Endothelial cell of umbilical vein (primary cell): Measurements from ENCODE around the gene SSTR3. TPM values are rescaled to one million over a fixed set of nuclear protein-coding genes. Genes with fewer than 3 reads are reported as not detected.
A peak's percentile ranks its signal among the peaks of the same experiment; 100 is the strongest.

Experiments used
- BruUV-seq: library from RNA; stranded (reverse); fragments of 400-500 nt; replicated peaks from 2 replicates; lab custom pipeline; 2021; lab: Mats Ljungman, UMichigan
- CTCF ChIA-PET: fragments of 300-600, 350-600 bp; sonication (Branson Sonifier 250); formaldehyde crosslinking; loops from one replicate; lab custom pipeline; 2021; ENCODE audit warnings: antibody characterized with exemption, inconsistent platforms; lab: Charles Lee
- POLR2A ChIA-PET: fragments of 300-600, 350-600 bp; sonication (Branson Sonifier 250); formaldehyde crosslinking; loops from one replicate; lab custom pipeline; 2021; ENCODE audit warnings: antibody characterized with exemption, inconsistent platforms; lab: Charles Lee
- DNase-seq: peaks from one replicate; pipeline ENCODE4 v3.0.0-alpha.2; 2011; ENCODE audit warnings: low read depth, low spot score
- FAIRE-seq: peaks from 2 replicates; lab custom pipeline; 2011; peaks lifted over from hg19 to GRCh38; lab: Jason Lieb, UNC
- H2AFZ ChIP-seq: 2 replicates; pipeline ENCODE4 v1.6.0; 2012; ENCODE audit warnings: low read depth, low read length, control low read depth, inconsistent platforms
- H3K27ac ChIP-seq: 2 replicates; pipeline ENCODE4 v1.5.1; 2011; ENCODE audit warnings: low read depth, mild to moderate bottlenecking, control low read depth, low read length, moderate library complexity; ENCODE audit not compliant: insufficient read depth
- H3K27me3 ChIP-seq, 2 experiments: 2 replicates each; pipeline versions ENCODE4 v1.6.0 to v1.6.1; 2011; ENCODE audit warnings: low read length in 2 of 2, mixed read lengths in 1 of 2; ENCODE audit not compliant: control insufficient read depth in 2 of 2, insufficient read depth in 2 of 2
- H3K36me3 ChIP-seq, 2 experiments: 2 replicates in 1 of 2; 3 replicates in 1 of 2; pipeline ENCODE4 v1.5.1; 2011; ENCODE audit warnings: low read length in 2 of 2, mild to moderate bottlenecking in 1 of 2, moderate library complexity in 1 of 2; ENCODE audit not compliant: control insufficient read depth in 2 of 2, insufficient read depth in 2 of 2; ENCODE audit errors: extremely low read depth in 1 of 2
- H3K4me1 ChIP-seq: 3 replicates; pipeline ENCODE4 v1.5.1; 2011; ENCODE audit warnings: mild to moderate bottlenecking, low read length; ENCODE audit not compliant: control insufficient read depth, insufficient read depth; ENCODE audit errors: extremely low read depth
- H3K4me2 ChIP-seq: 2 replicates; pipeline ENCODE4 v1.6.1; 2011; ENCODE audit warnings: low read length, control low read depth, mixed read lengths; ENCODE audit not compliant: insufficient read depth
- H3K4me3 ChIP-seq, 3 experiments: fragments of 200-600 bp in 1 of 3; sonication (generic), shearing (Covaris generic) in 1 of 3; replicated peaks in 1 of 3; 2 replicates each; pipeline ENCODE4 v1.5.1; 2011 to 2016; ENCODE audit warnings: control low read depth in 3 of 3, low read length in 3 of 3, mild to moderate bottlenecking in 2 of 3, inconsistent platforms in 1 of 3, low read depth in 1 of 3, moderate library complexity in 1 of 3; ENCODE audit not compliant: insufficient read depth in 1 of 3
- H3K79me2 ChIP-seq: 2 replicates; pipeline ENCODE4 v1.6.0; 2012; ENCODE audit warnings: low read length, inconsistent platforms; ENCODE audit not compliant: control insufficient read depth, insufficient read depth
- H3K9ac ChIP-seq: replicated peaks from 2 replicates; pipeline ENCODE3; 2011; ENCODE audit warnings: low read length, control low read depth; ENCODE audit not compliant: insufficient read depth; ENCODE audit errors: extremely low read depth
- H3K9me1 ChIP-seq: replicated peaks from 3 replicates; pipeline ENCODE4 v1.6.0; 2011; ENCODE audit warnings: mild to moderate bottlenecking, low read length; ENCODE audit not compliant: control insufficient read depth, insufficient read depth; ENCODE audit errors: extremely low read depth
- H3K9me3 ChIP-seq: replicated peaks from 2 replicates; pipeline ENCODE4 v1.5.1; 2012; ENCODE audit warnings: low read length, inconsistent platforms; ENCODE audit not compliant: control insufficient read depth, insufficient read depth
- H4K20me1 ChIP-seq: replicated peaks from 2 replicates; pipeline ENCODE3; 2011; ENCODE audit warnings: mild to moderate bottlenecking, low read length; ENCODE audit not compliant: control insufficient read depth, insufficient read depth; ENCODE audit errors: extremely low read depth
- CTCF ChIP-seq, 2 donors: IDR thresholded peaks; 1 replicate in 1 of 2; 2 replicates in 1 of 2; pipeline ENCODE4 v1.5.1; 2011; ENCODE audit warnings: low read length in 2 of 2, mild to moderate bottlenecking in 2 of 2, moderate library complexity in 2 of 2, control low read depth in 1 of 2, inconsistent platforms in 1 of 2, low read depth in 1 of 2; ENCODE audit not compliant: insufficient read depth in 1 of 2; ENCODE audit errors: extremely low read depth in 1 of 2
- EZH2 ChIP-seq: IDR thresholded peaks from 2 replicates; pipeline ENCODE4 v1.6.1; 2012; ENCODE audit warnings: borderline replicate concordance, low read depth, mild to moderate bottlenecking, moderate library complexity, low read length, inconsistent platforms; ENCODE audit not compliant: severe bottlenecking
- GATA2 ChIP-seq: IDR thresholded peaks from 2 replicates; pipeline ENCODE4 v1.7.0; 2011; ENCODE audit warnings: low read depth, mild to moderate bottlenecking, moderate library complexity, mixed read lengths, low read length; ENCODE audit not compliant: insufficient read length, insufficient read depth
- JUN ChIP-seq: IDR thresholded peaks from 2 replicates; pipeline ENCODE4 v1.6.1; 2011; ENCODE audit warnings: borderline replicate concordance, low read depth; ENCODE audit not compliant: insufficient read length, insufficient read depth
- MAX ChIP-seq: IDR thresholded peaks from 2 replicates; pipeline ENCODE4 v1.6.1; 2011; ENCODE audit not compliant: insufficient read depth, insufficient read length
- MYC ChIP-seq: IDR thresholded peaks from one replicate; pipeline ENCODE4 v1.6.1; 2011; ENCODE audit warnings: mild to moderate bottlenecking, low read depth, low read length
- POLR2A ChIP-seq: IDR thresholded peaks from 2 replicates; pipeline ENCODE4 v1.6.1; 2012; ENCODE audit warnings: low read depth, mild to moderate bottlenecking, control low read depth, low read length
- POLR2AphosphoS5 ChIP-seq: IDR thresholded peaks from 2 replicates; pipeline ENCODE4 v1.6.1; 2012; ENCODE audit warnings: low read depth, mild to moderate bottlenecking, control low read depth, low read length, moderate library complexity; ENCODE audit not compliant: insufficient read depth
- dilution Hi-C: fragments of 300-500 bp; cut with MboI; formaldehyde crosslinking; loops from one replicate; pipeline ENCODE4 v1.15.0; 2019; ENCODE audit warnings: low sequenced_read_pairs; ENCODE audit not compliant: extremely low pct_ligation_motif_present
- intact Hi-C: fragments of 100-400 bp; cut with micrococcal nuclease; formaldehyde crosslinking; loops from one replicate; pipeline ENCODE4 v1.10.0; 2022
- polyA plus RNA-seq, 4 experiments: library from polyadenylated mRNA; depleted of rRNA in 3 of 4; stranded (reverse) in 3 of 4; unstranded in 1 of 4; fragments of >200 nt; gene quantifications; 2 replicates each; pipeline versions ENCODE4 v1.2.1 to v1.2.3, GENCODE V29; 2011 to 2012; ENCODE audit warnings: missing spikeins in 1 of 4
- total RNA-seq: library from RNA; stranded (reverse); gene quantifications from 2 replicates; pipeline ENCODE4 v1.2.3, GENCODE V29; 2021

Gene SSTR3
- total and polyA plus RNA-seq, 2 donors (not counting 3 experiments of a cell fraction or from before 2014, with no cell fraction given), result not detected

GRCh38 chr22:37260155-37260795, 48.0 kb upstream of the SSTR3 start:
- no peak for DNase-seq
- ChIA-PET POLR2A (no interaction called here), CTCF (interaction anchor here (0.6 to 4.2 kb wide), 49 partner anchors 8 to 1055 kb away, joined by 3 to 83 read pairs (median 4); partner anchors contain the start of genes GGA1 and RAC2)
- TF ChIP-seq POLR2A, result no peak
- TF ChIP-seq MAX, result no peak
- TF ChIP-seq GATA2, result no peak
- no peak for TF ChIP-seq MYC
- no peak for TF ChIP-seq CTCF (IDR thresholded peaks at IDR 0.05; ENCODE audit: extremely low read depth in 1 of 2, insufficient read depth in 1 of 2, low read depth in 1 of 2, low read length in 2 of 2)
- no peak for TF ChIP-seq EZH2
- no peak for TF ChIP-seq POLR2AphosphoS5
- no peak for TF ChIP-seq JUN
- Histone ChIP-seq H3K79me2 (no peaks in the 10 kb centered on the region), H3K4me1 (peaks cover 16% of the 10 kb centered on the region), H3K4me2 (no peak overlapping the region), H3K9ac (no peak overlapping the region), H3K4me3 (no peak overlapping the region), H3K27ac (no peak overlapping the region), H2AFZ (peak overlapping the region; percentile 6), H4K20me1 (no peaks in the 10 kb centered on the region), H3K27me3 (no peaks in the 10 kb centered on the region), H3K9me3 (peaks cover 6% of the 10 kb centered on the region), H3K9me1 (no peaks in the 10 kb centered on the region), H3K36me3 (no peaks in the 10 kb centered on the region)
- dilution Hi-C loops (no loop called here), intact Hi-C loops (loop anchor here (2.0 kb wide), 2 partner anchors 61 to 181 kb away; no protein-coding TSS in a partner anchor)
- no peak for FAIRE-seq
- BruUV-seq, result no TSS peak
